IPS-11a (cell line): ENCODE data around the gene NATD1.
"Not testable (repeated sequence)": the region's sequence is repeated elsewhere in the genome, so short reads cannot be mapped to it uniquely, and the experiment has no call there.

ENCODE experiments used
- H3K4me3 ChIP-seq: one replicate; pipeline ENCODE4 v1.5.1; 2013; ENCODE audit warnings: low read depth, low read length, control low read depth

NATD1 gene

DNA sequence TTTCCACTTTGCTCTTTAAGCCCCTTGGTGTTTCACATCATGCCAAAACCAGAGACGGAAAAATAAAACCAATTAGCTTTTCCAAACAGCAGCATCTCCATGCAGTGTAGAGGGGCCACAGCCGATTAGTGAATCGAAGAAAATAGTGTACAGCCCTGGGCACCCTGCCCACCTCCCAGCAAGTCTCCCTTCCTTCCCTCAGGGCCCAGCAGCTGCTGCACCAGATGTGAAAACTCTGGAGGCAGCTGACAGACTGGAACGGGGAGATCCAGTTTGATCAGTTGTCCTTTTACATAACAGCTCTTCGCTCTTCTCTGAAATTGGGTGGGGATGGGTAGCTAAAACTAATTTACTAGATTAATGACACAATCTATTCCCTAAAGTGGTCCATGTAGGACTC lies 58.5 kb downstream of the NATD1 start:
- H3K4me3 ChIP-seq: no peak overlapping the region

DNA sequence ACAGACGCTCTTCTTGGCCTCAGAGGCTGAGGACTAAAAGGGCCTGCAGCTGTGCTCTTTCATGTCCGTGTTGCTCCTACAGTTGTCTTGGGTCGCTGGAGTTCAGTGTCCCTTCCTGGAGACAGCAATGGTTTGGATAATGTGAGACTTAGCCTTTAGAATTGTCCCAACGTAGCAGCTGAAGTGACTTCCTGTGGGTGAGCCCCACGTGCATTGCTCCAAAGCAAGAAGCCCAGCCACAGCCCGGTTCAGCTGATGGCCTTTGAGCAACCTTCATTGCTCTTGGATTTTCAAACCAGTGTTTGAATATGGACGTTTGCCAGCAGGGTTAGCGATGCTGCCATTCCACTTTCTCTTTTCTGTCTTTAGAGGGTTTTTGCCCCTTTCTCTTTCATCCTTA lies 59.0 kb downstream of the NATD1 start:
- no peak overlapping the region for H3K4me3 ChIP-seq

DNA sequence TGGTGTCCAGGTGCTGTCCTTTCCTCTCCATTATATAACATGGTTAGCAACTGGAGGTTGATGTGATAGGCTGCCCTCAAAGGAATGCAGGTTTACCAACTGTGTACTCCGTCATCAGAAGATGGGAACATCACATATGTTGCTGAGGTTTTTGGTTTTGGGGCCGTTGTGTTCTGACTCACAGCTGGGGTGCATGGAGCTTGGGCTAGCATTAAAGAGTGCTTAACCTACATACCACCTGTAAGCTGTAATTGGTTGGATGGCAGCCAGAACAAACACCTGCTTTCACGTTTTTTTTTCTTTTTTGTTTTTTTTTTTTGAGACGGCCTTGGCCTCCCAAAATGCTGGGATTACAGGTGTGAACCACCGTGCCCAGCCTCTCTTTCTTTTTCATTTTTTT lies 60.2 kb downstream of the NATD1 start:
- no peak overlapping the region for H3K4me3 ChIP-seq

DNA sequence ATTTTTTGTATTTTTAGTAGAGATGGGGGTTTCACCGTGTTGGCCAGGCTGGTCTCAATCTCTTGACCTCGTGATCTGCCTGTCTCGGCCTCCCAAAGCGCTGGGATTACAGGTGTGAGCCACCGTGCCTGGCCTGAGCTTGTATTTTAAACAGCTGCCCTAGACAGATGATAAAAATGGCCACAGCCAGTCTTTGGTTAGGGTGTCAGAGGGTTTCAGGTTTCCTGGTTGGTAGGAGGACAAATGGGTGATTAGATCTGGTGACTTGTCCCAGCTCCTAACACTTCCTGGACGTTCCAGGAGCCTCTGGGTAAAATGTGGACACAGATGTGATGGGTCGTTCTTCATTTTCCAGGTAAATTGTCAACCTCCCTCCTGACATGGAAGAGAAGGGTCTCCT lies 60.8 kb downstream of the NATD1 start:
- H3K4me3 ChIP-seq: not testable (repeated sequence)

DNA sequence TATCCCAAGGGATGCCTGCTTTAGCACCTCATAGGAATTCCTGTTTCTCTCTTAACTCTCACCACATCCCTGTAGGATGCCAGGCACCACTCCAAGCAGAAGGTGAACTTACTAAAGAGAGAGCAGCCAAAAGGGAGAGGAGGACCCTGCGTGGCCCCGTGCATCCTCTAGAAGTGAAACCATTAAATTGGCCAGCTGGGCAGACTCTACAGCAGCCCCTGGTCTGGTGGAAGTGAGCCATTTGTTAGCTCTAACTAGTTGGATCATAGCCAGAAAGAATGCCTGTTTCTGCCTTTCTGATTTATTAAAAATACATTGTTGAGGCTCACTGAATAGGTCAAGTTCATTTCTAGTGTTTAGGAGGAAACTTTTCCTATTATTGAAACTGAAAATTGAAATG lies 61.5 kb downstream of the NATD1 start:
- no peak overlapping the region for H3K4me3 ChIP-seq

DNA sequence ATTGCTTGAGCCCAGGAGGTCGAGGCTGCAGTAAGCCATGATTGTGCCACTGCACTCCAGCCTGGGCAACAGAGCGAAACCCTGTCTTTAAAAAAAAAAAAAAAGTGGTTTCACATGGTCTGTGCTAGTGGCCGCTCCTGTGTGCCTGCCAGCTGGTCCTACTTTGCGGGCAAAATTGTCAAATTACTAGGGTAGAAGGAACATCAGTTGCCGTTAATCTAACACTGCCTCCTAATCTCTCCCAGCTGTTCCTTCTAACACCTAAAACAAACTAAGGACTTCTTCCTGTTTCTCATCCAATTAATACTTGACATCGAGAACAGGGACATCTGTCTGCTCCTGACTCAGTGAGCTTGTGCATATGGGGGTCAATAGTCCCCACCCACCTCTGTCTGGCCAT lies 63.1 kb downstream of the NATD1 start:
- no peak overlapping the region for H3K4me3 ChIP-seq

DNA sequence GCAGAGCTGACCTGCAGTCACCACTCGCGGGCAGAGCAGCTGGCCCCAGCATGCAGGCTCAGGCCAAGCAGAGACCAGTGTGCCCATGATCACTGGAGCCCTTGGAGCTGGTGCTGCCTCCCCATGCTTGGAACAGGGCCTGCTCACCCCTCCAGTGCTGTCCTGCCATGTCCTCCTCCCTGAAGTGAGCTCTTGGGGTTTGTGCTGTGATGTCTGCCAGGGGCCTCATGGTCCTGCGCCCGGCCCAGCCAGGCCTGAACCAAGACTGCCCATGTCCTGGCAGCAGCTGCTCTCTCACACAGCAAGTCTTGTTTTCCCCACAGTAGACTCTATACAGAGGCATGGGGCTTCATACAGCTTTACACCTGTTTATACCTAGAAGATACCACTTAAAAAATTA lies 63.8 kb downstream of the NATD1 start:
- H3K4me3 ChIP-seq: no peak overlapping the region
